GM12892 (cell line): Measurements from ENCODE around the gene MYOD1.

Experiments used
- POLR2A ChIP-seq: IDR thresholded peaks from 2 replicates; pipeline ENCODE4 v1.6.1; 2011; ENCODE audit warnings: low read depth, low read length, control low read depth
- TAF1 ChIP-seq: IDR thresholded peaks from 2 replicates; pipeline ENCODE4 v1.6.1; 2011; ENCODE audit warnings: low read depth, mild to moderate bottlenecking, control low read depth, low read length, borderline replicate concordance

DNA sequence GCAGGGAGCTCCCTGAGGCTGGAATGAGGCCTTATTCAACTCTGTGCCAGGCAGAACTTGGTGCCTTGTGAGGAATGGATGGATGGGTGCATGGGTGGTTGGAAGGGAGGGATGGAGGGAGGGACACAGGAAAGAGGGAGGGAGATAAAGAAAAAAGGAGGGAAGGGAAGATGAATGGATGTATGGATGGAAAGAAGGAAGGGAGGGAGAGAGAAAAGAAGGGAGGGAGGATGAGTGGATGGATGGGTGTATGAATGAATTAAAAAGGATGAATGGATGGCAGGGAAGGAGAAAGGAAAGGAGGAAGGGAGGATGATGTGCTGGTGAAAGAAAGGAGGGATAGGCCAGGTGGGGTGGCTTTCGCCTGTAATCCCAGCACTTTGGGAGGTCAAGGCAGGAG is 49.8 kb downstream of the MYOD1 start:
- TF ChIP-seq POLR2A (no peak), TAF1 (no peak)
